SIG-M5 treated with dmso at 0.1 percent for 504 hours (cell line): ENCODE results near the gene CNOT4.
"Not testable (repeated sequence)": the region's sequence is repeated elsewhere in the genome, so short reads cannot be mapped to it uniquely, and the experiment has no call there.

ENCODE experiments used
- DNase-seq: peaks from one replicate; lab custom pipeline; 2025; ENCODE audit not compliant: unreplicated experiment; lab: John Stamatoyannopoulos, UW

Gene CNOT4

GRCh38 chr7:135514856-135515255 is 5.0 kb upstream of the CNOT4 start:
- no peak for DNase-seq

DNA sequence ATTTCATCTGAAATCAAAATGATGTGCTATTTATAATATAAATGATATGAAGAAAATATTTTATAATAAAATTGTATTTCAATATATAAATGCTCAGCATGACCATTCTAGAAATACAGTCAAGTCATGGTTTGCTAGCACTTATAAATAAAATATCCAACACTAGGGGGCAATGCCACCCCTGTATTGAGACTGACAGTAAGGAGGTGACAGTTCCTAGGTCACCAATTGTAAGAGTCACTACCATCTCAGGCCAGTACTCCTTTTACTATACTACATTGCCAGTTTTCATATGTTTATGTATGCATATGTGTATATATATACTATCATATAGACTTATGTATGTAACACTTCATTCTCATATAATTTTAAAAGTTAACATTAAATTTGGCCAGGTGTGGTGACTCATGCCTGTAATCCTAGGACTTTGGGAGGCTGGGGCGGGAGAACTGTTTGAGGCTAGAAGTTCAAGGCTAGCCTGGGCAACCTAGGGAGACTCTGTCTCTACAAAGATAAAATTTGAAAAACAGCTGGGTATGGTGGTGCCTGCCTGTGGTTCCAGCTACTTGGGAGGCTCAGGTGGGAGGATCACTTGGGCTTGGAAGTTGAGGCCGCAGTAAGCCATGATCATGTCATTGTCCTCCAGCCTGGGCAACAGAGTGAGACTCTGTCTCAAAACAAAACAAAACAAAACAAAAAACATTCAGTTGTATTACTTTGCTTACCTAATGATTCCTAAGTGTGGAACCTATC is 2.4 kb upstream of the CNOT4 start:
- DNase-seq: peak; percentile 86

DNA sequence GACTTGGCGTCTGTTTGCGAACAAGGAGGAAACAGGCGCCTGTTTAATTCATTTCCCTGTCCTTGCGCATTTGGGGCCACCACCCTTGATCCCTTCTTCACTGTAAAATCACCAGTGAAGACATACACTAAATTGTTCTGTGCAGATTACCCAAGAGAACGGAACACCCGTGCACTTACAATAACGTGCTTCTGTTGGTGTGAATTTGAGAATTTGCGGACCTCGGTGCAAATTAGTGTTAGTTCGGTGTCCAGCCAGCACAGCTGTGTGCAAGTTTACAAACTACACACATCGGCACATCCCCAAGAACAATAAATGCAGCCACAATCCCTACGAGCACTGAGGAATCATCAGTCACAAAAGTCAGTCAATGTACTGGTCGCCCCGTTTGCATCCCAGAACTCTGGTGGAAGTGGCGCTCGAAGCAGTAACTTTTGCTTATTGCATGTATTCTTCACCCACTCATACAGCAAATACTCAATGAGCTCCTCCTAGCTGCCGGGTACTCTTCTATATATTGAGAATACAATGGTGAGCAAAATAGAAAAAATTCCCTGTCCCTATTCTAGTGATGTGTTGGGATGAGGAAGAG is 786 bp upstream of the CNOT4 start:
- peak; percentile 23 for DNase-seq

GRCh38 chr7:135509589-135509838 is 388 bp downstream of the CNOT4 start:
- DNase-seq: peak; percentile 69

- peak; percentile 45 for DNase-seq
Measured at GRCh38 chr7:135508883-135509588, 866 bp downstream of the CNOT4 start.

- no peak for DNase-seq
Measured at GRCh38 chr7:135501402-135501801, 8.5 kb downstream of the CNOT4 start.

GRCh38 chr7:135499818-135500217 is 10.1 kb downstream of the CNOT4 start:
- DNase-seq: peak; percentile 83

- not testable (repeated sequence) for DNase-seq
Measured at GRCh38 chr7:135497161-135497560, 12.7 kb downstream of the CNOT4 start.

DNA sequence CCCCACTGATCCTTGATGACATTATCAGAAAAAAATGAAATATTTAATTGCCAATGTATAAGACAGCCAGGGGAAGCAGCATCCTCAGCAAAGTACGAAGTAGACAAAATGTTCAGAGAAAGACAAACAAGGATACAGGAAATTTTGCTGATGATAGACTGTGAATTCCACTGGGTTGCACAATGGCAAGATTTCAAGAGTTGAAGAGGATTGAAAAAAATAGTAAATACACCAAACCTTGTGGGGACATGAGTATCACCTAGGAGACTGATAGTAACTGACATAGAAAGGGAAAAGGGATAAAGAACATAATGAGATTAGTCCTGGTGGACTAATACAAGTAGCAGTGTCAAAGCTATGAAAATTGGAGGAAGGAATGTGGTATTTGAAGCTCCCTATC is 16.5 kb downstream of the CNOT4 start:
- DNase-seq: no peak

GRCh38 chr7:135492151-135492550 is 17.8 kb downstream of the CNOT4 start:
- no peak for DNase-seq

DNA sequence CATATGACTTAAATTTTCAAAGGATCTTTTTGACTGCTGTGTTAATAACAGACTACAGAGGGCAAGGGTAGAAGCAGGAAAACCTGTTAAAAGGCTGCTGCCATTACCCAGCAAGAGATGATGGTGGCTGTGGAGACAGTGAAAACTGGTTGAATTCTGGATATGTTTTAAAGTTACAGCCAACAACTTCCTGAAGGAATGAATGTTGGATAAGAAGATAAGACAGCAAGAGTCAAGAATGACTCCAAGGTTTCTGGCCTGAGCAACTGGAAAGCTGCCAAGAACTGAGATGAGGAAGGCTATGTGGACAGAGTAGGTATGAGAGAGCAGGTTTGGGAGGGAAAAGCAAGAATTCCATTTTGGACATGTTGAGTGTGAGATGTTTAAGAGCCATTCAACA is 19.1 kb downstream of the CNOT4 start:
- DNase-seq: no peak

DNA sequence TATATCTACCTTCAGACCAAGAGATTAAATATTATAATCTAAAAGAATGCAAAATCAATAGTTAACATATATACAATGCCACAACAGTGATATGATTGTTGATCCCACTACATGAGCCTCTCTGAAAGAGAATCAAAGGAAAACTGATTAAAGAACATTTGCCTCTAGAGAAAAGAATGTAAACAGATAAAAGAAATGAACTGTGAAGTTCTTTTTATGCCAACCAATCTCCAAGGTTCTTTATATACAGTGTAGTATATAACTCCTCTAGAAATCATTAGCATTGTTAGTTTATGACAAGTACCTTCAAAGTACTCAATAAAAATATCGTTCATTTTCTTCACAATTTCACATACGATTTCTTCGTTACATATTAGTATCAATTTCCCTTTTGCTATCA is 20.1 kb downstream of the CNOT4 start:
- no peak for DNase-seq

GRCh38 chr7:135486261-135486920 is 23.5 kb downstream of the CNOT4 start:
- no peak for DNase-seq

GRCh38 chr7:135481598-135481979 is 28.3 kb downstream of the CNOT4 start:
- DNase-seq: no peak

GRCh38 chr7:135480966-135481597 is 28.8 kb downstream of the CNOT4 start:
- DNase-seq: no peak

GRCh38 chr7:135475521-135475920 is 34.4 kb downstream of the CNOT4 start:
- DNase-seq: no peak

- DNase-seq: not testable (repeated sequence)
Measured at GRCh38 chr7:135469705-135470104, 40.2 kb downstream of the CNOT4 start.

DNA sequence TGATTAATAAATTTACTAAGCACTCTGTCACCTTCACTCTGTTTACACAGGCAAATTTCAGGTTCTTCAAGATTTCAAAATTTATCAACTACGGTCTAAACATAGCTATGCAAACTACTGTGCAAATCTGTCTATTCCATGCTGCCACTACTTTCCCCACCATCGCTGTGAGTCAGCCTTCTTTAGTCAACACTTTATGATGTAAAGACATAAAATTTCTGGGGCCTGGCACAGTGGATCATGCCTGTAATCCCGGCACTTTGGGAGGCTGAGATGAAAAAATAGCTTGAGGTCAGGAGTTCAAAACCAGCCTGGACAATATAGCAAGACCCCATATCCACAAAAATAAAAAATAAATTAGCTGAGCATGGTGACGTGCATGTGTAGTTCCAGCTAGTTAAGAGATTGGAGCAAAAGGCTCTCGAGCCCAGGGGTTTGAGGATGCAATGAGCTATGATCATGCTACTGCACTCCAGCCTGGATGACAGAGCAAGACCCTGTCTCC is 42.6 kb downstream of the CNOT4 start:
- DNase-seq: peak; percentile 3

DNA sequence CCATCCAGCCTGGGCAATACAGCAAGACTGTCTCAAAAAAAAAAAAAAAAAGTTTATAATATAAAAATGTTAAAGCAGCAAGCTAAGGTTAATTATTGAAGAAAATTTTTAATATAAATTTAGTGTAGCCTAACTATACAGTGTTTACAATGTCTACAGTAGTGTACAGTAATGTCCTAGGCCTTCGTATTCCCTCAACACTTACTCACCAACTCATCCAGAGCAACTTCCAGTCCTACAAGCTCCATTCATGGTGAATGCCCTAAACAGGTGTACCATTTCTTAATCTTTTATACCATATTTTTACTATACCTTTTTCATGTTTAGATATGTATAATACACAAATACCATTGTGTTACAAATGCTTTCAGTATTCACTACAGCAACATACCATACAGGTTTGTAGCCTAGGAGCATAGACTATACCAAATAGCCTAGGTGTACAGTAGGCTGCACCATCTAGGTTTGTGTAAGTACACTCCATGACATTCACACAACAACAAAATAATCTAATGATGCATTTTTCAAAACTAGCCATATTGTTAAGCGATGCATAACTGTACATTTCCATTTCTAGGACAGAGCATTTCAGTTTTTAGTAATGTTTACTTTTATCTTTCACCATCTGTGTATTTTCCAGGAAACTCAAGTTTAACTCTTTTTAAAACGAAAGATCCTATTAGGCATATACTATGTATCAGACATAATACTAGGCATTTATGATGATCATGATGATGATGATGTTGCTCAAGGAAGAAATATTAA is 43.3 kb downstream of the CNOT4 start:
- no peak for DNase-seq

DNA sequence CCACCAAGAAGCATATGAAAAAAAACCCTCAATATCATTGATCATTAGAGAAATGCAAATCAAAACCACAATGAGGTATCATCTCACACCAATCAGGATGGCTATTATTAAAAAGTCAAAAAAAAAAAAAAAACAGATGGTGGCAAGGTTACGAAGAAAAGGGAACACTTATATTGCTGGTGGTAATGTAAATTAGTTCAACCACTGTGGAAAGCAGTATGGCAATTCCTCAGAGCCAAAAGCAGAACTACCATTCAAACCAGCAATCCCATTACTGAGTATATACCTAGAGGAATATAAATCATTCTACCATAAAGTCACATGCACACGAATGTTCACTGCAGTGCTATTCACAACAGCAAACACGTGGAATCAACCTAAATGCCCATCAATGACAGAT is 46.0 kb downstream of the CNOT4 start:
- no peak for DNase-seq
